ENCODE results near the gene SEM1. TPM values are rescaled to one million over a fixed set of nuclear protein-coding genes. Genes with fewer than 3 reads are reported as not detected.
"Not testable (repeated sequence)": the region's sequence is repeated elsewhere in the genome, so short reads cannot be mapped to it uniquely, and the experiment has no call there.

Gene SEM1
- total and polyA plus RNA-seq, 2 experiments from 2014 or later: 26.8 to 288 TPM

DNA sequence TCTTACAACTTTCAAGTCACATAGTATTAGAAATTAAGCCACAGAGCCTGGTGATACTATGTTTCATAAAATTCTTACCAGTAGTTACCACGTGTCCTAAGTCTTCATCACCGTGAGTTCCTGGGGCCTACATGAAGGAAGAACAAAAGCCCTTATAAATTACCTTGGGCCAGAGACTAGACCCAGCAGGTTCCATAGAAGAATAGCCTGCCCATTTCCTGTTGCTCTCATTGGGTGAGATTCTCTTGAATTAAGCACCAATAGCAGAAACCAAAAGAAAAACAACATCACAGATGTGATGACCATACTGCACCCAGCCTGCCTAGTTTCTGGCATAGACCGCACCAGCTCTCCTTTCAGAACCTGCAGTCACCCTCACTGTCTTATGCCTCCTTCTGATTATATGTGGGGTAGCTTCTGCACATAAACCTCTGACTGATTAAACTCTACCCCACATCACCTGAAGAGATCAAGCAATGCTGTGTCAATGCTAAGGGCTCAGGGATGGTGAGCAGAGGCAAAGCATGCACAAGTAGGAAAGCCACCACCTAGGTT is 18.0 kb upstream of the SEM1 start:
- H3K79me2 ChIP-seq: no peaks in the 10 kb centered on the region
- no peaks in the 10 kb centered on the region for H3K36me3 ChIP-seq (replicated peaks; ENCODE audit: insufficient read depth, low read depth)
- WGBS (ENCODE audit: low lambda C conversion rate, missing lambda C conversion rate): 92% methylated on average over 3 of the region's 3 CpGs
- H3K4me1 ChIP-seq (ENCODE audit: insufficient read depth): no peaks in the 10 kb centered on the region
- DNase-seq (ENCODE audit: low spot score): no peak
- H3K4me3 ChIP-seq: no peak overlapping the region
- no peaks in the 10 kb centered on the region for H3K27me3 ChIP-seq
- no peaks in the 10 kb centered on the region for H3K9me3 ChIP-seq (ENCODE audit: low read depth)
- no peak overlapping the region for H3K4me2 ChIP-seq
- no peaks in the 10 kb centered on the region for H3K9me2 ChIP-seq (replicated peaks; ENCODE audit: insufficient read depth)
- TF ChIP-seq EZH2phosphoT487 (IDR thresholded peaks at IDR 0.05; ENCODE audit: low read depth, severe bottlenecking, unreplicated experiment) (no peak), EZH2 (IDR thresholded peaks at IDR 0.05; ENCODE audit: borderline replicate concordance) (no peak)
- TF ChIP-seq, protein P1, sequence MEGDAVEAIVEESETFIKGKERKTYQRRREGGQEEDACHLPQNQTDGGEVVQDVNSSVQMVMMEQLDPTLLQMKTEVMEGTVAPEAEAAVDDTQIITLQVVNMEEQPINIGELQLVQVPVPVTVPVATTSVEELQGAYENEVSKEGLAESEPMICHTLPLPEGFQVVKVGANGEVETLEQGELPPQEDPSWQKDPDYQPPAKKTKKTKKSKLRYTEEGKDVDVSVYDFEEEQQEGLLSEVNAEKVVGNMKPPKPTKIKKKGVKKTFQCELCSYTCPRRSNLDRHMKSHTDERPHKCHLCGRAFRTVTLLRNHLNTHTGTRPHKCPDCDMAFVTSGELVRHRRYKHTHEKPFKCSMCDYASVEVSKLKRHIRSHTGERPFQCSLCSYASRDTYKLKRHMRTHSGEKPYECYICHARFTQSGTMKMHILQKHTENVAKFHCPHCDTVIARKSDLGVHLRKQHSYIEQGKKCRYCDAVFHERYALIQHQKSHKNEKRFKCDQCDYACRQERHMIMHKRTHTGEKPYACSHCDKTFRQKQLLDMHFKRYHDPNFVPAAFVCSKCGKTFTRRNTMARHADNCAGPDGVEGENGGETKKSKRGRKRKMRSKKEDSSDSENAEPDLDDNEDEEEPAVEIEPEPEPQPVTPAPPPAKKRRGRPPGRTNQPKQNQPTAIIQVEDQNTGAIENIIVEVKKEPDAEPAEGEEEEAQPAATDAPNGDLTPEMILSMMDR (IDR thresholded peaks at IDR 0.05; ENCODE audit: poor library complexity): no peak
- H4K20me1 ChIP-seq (ENCODE audit: insufficient read depth, poor library complexity, severe bottlenecking): no peaks in the 10 kb centered on the region
- no peak overlapping the region for H2AFZ ChIP-seq
- no peak overlapping the region for H3K27ac ChIP-seq

DNA sequence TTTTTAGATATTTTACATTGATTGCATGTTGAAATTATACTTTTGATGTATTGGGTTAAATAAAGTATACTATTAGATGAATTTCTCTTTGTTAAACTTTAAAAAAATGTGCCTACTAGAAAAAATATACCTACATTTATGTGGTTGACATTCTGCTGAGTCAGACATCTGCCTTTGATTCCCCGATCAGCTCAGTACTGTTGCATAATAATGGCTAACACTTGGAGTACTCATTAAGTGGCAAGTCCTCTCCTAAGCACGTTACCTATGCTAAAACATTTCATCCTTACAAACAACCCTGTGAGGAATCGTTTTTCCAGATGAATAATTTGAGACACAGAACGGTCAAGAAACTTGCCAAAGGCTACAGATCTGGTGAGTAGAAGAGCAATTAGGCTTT is 14.0 kb upstream of the SEM1 start:
- no peak overlapping the region for H3K4me3 ChIP-seq
- H3K27me3 ChIP-seq: no peaks in the 10 kb centered on the region
- H3K36me3 ChIP-seq (replicated peaks; ENCODE audit: insufficient read depth, low read depth): no peaks in the 10 kb centered on the region
- TF ChIP-seq EZH2 (IDR thresholded peaks at IDR 0.05; ENCODE audit: borderline replicate concordance): no peak
- TF ChIP-seq, protein P1 (IDR thresholded peaks at IDR 0.05; ENCODE audit: poor library complexity): no peak
- TF ChIP-seq EZH2phosphoT487 (IDR thresholded peaks at IDR 0.05; ENCODE audit: low read depth, severe bottlenecking, unreplicated experiment): no peak
- H3K9me2 ChIP-seq (replicated peaks; ENCODE audit: insufficient read depth): no peaks in the 10 kb centered on the region
- H3K9me3 ChIP-seq (ENCODE audit: low read depth): no peaks in the 10 kb centered on the region
- H2AFZ ChIP-seq: no peak overlapping the region
- H3K79me2 ChIP-seq: no peaks in the 10 kb centered on the region
- no peak overlapping the region for H3K27ac ChIP-seq
- H4K20me1 ChIP-seq (ENCODE audit: insufficient read depth, poor library complexity, severe bottlenecking): no peaks in the 10 kb centered on the region
- 49% methylated on average over 4 of the region's 4 CpGs for WGBS (ENCODE audit: low lambda C conversion rate, missing lambda C conversion rate)
- no peaks in the 10 kb centered on the region for H3K4me1 ChIP-seq (ENCODE audit: insufficient read depth)
- H3K4me2 ChIP-seq: no peak overlapping the region
- DNase-seq (ENCODE audit: low spot score): no peak

DNA sequence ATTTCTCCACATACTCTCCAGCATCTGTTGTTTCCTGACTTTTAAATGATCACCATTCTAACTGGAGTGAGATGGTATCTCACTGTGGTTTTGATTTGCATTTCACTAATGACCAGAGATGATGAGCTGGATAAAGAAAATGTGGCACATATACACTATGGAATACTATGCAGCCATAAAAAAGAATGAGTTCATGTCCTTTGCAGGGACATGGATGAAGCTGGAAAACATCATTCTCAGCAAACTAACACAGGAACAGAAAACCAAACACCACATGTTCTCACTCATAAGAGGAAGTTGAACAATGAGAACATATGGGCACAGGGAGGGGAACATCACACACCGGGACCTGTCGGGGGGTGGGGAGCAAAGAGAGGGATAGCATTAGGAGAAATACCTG is 13.3 kb upstream of the SEM1 start:
- DNase-seq (ENCODE audit: low spot score); H3K9me3 ChIP-seq (ENCODE audit: low read depth); H3K4me1 ChIP-seq (ENCODE audit: insufficient read depth); H3K79me2 ChIP-seq; H2AFZ ChIP-seq; H3K27me3 ChIP-seq; H3K9me2 ChIP-seq (replicated peaks; ENCODE audit: insufficient read depth); H3K27ac ChIP-seq; H3K4me2 ChIP-seq; H4K20me1 ChIP-seq (ENCODE audit: insufficient read depth, poor library complexity, severe bottlenecking); H3K4me3 ChIP-seq; H3K36me3 ChIP-seq (replicated peaks; ENCODE audit: insufficient read depth, low read depth): not testable (repeated sequence)
- 100% methylated on average over 2 of the region's 2 CpGs for WGBS (ENCODE audit: low lambda C conversion rate, missing lambda C conversion rate)

DNA sequence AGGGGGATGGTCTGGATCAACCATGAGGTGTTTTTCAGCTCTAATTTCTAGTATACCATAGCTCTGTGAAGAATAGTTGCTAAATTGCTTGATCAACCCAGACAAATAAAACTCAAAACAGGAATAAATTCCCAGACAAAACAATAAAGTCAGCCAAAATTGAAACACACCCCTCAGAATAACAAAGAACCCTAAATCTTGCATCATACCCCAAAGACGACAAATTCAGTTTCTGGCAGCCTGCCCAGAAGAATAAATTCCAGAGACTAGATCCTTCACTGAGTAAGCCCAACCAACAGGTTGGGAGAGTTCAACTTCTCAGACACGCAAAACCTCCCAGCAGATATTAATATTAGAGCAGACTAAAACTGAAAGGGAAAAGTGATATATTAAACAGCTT is 11.2 kb upstream of the SEM1 start:
- no peak overlapping the region for H2AFZ ChIP-seq
- no peaks in the 10 kb centered on the region for H3K9me3 ChIP-seq (ENCODE audit: low read depth)
- H3K4me2 ChIP-seq: no peak overlapping the region
- H3K27ac ChIP-seq: no peak overlapping the region
- no peaks in the 10 kb centered on the region for H3K4me1 ChIP-seq (ENCODE audit: insufficient read depth)
- no peaks in the 10 kb centered on the region for H3K36me3 ChIP-seq (replicated peaks; ENCODE audit: insufficient read depth, low read depth)
- H4K20me1 ChIP-seq (ENCODE audit: insufficient read depth, poor library complexity, severe bottlenecking): no peaks in the 10 kb centered on the region
- H3K9me2 ChIP-seq (replicated peaks; ENCODE audit: insufficient read depth): no peaks in the 10 kb centered on the region
- H3K4me3 ChIP-seq: no peak overlapping the region
- peaks cover 4% of the 10 kb centered on the region for H3K27me3 ChIP-seq
- peak; percentile 16 for DNase-seq (ENCODE audit: low spot score)
- TF ChIP-seq EZH2phosphoT487 (IDR thresholded peaks at IDR 0.05; ENCODE audit: low read depth, severe bottlenecking, unreplicated experiment) (no peak), EZH2 (IDR thresholded peaks at IDR 0.05; ENCODE audit: borderline replicate concordance) (no peak)
- TF ChIP-seq, protein P1 (IDR thresholded peaks at IDR 0.05; ENCODE audit: poor library complexity): no peak
- WGBS (ENCODE audit: low lambda C conversion rate, missing lambda C conversion rate): 64% methylated on average over 2 of the region's 2 CpGs
- H3K79me2 ChIP-seq: no peaks in the 10 kb centered on the region
